DND-41 (cell line): ENCODE measurements around the gene TARM1.

Experiments used
- EZH2 ChIP-seq: IDR thresholded peaks from 3 replicates; pipeline ENCODE4 v1.6.1; 2012; ENCODE audit warnings: borderline replicate concordance, low read depth, mild to moderate bottlenecking, moderate library complexity, low read length, inconsistent platforms; ENCODE audit not compliant: severe bottlenecking
- TF ChIP-seq, protein P1 (sequence below): IDR thresholded peaks from 2 replicates; pipeline ENCODE4 v1.5.1; 2012; ENCODE audit warnings: borderline replicate concordance, low read length, moderate library complexity, mild to moderate bottlenecking; ENCODE audit not compliant: poor library complexity, severe bottlenecking; ENCODE audit errors: extremely low read depth

- TF ChIP-seq, protein P1, sequence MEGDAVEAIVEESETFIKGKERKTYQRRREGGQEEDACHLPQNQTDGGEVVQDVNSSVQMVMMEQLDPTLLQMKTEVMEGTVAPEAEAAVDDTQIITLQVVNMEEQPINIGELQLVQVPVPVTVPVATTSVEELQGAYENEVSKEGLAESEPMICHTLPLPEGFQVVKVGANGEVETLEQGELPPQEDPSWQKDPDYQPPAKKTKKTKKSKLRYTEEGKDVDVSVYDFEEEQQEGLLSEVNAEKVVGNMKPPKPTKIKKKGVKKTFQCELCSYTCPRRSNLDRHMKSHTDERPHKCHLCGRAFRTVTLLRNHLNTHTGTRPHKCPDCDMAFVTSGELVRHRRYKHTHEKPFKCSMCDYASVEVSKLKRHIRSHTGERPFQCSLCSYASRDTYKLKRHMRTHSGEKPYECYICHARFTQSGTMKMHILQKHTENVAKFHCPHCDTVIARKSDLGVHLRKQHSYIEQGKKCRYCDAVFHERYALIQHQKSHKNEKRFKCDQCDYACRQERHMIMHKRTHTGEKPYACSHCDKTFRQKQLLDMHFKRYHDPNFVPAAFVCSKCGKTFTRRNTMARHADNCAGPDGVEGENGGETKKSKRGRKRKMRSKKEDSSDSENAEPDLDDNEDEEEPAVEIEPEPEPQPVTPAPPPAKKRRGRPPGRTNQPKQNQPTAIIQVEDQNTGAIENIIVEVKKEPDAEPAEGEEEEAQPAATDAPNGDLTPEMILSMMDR, result no peak
- no peak for TF ChIP-seq EZH2
Observed at GRCh38 chr19:54069470-54069869, 11.7 kb downstream of the TARM1 start.
